Fibroblast of the aortic adventitia (primary cell): ENCODE data around the gene CSMD2. TPM values are rescaled to one million over a fixed set of nuclear protein-coding genes. Genes with fewer than 3 reads are reported as not detected.
A peak's percentile ranks its signal among the peaks of the same experiment; 100 is the strongest.

Source experiments
- DNase-seq: peaks from one replicate; pipeline ENCODE4 v3.0.0-alpha.2; 2010; ENCODE audit warnings: low read depth
- H3K4me3 ChIP-seq: 2 replicates; pipeline ENCODE4 v1.5.1; 2011; ENCODE audit warnings: low read depth, mild to moderate bottlenecking, control low read depth, low read length, moderate library complexity
- total RNA-seq: library from RNA; depleted of rRNA; stranded (reverse); fragments of >200 nt; gene quantifications from 2 replicates; pipeline ENCODE4 v1.2.3, GENCODE V29; 2012; ENCODE audit warnings: low replicate concordance
- TF ChIP-seq, protein P1 (sequence below): IDR thresholded peaks from 2 replicates; pipeline ENCODE4 v1.5.1; 2011; ENCODE audit warnings: mild to moderate bottlenecking, low read length, control low read depth, inconsistent platforms; ENCODE audit not compliant: insufficient read depth

Gene CSMD2
- total RNA-seq, 1 donor: 6.6 TPM

DNA sequence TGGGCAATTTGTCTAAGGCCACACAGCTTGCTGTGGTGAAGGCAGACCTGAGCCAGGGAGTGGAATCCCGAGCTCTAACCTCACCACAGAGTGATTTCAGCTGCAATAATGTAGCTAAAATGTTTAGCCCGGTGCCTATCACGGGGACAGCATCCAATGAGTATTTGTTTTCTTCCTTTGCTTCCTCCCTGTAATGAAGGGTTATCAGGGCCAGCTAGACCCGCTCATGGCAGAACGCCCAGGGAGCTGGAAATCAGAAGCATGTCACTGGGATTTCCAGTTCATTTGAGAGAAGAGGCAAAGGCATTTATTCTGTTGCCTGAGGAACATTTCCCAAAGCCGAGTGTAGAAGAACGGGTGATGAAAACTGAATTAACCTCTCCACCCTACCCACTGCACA, 509.5 kb downstream of the CSMD2 start:
- TF ChIP-seq, protein P1, sequence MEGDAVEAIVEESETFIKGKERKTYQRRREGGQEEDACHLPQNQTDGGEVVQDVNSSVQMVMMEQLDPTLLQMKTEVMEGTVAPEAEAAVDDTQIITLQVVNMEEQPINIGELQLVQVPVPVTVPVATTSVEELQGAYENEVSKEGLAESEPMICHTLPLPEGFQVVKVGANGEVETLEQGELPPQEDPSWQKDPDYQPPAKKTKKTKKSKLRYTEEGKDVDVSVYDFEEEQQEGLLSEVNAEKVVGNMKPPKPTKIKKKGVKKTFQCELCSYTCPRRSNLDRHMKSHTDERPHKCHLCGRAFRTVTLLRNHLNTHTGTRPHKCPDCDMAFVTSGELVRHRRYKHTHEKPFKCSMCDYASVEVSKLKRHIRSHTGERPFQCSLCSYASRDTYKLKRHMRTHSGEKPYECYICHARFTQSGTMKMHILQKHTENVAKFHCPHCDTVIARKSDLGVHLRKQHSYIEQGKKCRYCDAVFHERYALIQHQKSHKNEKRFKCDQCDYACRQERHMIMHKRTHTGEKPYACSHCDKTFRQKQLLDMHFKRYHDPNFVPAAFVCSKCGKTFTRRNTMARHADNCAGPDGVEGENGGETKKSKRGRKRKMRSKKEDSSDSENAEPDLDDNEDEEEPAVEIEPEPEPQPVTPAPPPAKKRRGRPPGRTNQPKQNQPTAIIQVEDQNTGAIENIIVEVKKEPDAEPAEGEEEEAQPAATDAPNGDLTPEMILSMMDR: no peak
- DNase-seq: no peak
- H3K4me3 ChIP-seq: no peak overlapping the region

DNA sequence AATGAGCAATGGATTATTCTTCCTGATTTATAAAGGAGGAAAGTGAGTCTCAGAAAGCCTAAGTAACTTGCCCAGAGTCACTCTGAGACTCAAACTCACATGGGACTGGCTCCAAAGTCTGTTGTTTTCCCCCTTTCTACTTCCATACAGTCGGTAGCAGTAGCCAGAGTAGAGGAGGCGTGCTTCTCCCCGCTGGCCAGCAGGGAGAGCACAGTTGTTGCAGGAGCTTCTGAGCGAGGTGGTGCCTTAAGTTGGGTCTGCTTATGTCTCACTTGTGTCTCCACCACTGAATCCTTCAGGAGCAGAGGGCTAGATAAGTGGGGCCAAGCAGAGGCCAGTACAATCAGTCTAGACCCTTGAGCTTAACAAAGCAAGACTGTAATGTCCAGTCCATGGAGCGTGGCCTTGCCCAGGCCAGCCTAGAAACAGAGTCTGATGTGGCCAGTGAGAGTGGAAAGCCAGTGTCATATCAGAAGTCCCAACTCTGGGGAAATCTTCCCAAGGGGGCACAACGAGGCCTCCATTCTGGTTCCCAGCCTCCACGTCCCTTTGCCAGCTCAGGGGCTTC, 510.7 kb downstream of the CSMD2 start:
- DNase-seq: peak; percentile 56
- TF ChIP-seq, protein P1: peak; percentile 69
- no peak overlapping the region for H3K4me3 ChIP-seq

DNA sequence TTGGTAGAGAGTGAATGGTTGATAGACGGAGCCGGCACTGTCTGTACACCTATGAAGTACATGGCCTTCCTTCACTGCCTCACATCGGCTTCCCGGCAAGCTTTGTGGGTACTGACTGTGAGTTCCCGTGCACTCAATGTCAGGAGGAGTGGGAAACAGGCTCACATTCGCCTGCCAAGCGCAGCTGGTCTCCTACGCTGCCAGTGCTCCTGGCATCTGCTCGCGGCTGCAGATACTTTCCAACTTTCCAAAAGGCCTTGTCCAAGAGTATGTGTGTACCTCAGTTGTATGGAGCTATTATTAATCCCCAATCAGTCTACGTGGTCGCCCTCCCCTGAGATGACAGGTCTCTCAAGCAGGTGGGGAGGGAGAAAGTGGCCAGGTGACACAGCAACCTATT, 511.8 kb downstream of the CSMD2 start:
- no peak for DNase-seq
- no peak overlapping the region for H3K4me3 ChIP-seq
- TF ChIP-seq, protein P1: no peak

DNA sequence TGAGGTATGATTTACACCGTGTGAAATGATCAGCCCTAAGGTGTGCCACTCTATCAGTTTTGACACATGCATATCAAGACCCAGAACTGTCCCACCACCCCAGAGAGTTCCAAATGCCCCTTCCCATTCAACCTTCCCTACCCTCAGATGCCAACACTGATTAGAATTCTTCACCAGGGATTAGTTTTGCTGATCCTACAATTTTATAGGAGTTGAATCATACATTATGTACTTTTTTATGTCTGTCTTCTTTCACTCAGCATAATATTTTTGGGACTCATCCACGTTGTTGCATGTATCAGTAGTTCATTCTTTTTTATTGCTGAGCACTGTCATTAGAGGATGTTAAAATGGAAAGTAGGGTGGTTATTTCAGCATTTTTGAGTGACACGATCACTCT, 514.3 kb downstream of the CSMD2 start:
- TF ChIP-seq, protein P1: no peak
- no peak for DNase-seq
- no peak overlapping the region for H3K4me3 ChIP-seq

DNA sequence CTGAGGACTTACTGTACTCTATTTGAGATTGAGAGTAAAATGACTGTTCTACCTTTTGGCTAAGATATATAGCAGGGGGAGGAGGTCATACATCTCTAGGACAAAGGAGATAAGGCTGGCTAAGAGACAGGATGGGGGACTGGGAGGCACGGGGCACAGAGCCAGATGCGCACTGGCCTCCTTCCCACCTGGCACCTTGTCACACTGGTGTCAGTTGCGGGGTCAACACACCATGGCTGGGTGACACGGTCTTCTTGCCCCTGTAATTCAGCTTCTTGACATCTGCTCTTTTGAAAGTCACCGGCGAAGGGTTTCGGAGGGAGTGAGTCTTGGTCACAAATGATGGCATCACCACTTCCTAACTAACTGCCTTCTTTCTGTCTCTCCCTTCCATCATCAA, 515.3 kb downstream of the CSMD2 start:
- TF ChIP-seq, protein P1: no peak
- no peak overlapping the region for H3K4me3 ChIP-seq

DNA sequence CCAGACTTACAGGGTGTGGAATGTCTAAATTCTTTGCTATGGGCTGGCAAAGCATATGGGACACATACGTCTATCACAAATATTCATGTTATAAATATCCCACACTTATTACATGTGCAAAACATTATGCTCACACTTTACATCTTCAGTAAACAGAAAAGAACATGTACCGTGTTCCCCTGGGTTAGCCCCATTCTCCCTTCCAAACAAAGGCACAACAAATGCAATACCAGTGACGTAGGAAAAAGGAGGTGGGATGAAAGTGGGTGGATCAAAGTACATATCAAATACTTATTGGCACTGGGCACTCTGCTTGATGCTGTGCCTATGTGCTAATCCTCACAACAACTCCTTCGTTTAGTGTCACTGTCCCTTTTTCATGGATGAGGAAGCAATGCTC, 521.8 kb downstream of the CSMD2 start:
- DNase-seq: no peak
- no peak overlapping the region for H3K4me3 ChIP-seq
- TF ChIP-seq, protein P1: no peak

More for the DNA sequence above, 515.3 kb downstream of the CSMD2 start:
- no peak for DNase-seq
